ENCODE data around the gene TSPAN17.

The TSPAN17 gene

DNA sequence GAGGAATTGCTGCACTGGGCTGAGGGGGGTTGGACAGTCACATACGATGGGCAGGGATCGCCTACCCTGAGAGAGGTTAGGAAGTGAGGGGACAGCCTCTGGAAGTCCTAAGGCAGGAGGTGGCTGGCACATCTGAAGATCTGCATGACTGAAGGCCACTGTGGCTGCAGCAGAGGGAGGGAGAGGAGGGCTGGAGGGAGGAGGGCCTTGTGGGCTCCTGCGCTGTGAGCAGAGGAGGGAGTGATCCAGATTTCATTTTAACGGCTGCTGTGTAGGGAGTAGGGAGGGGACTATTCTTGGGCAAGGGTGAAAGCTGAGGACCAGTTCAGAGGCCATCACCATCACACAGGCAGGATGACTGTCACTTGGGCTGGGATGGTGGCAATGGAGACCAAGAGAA is 9.7 kb upstream of the TSPAN17 start:
- Histone ChIP-seq H3K9ac (ENCODE audit: low read length) (no peak overlapping the region), H3K27ac (ENCODE audit: low read depth, low read length) (no peak overlapping the region), H3K4me1 (ENCODE audit: control insufficient read depth, insufficient read depth, low read length) (no peaks in the 10 kb centered on the region), H3K36me3 (ENCODE audit: control insufficient read depth, insufficient read depth, low read length) (no peaks in the 10 kb centered on the region), H3K27me3 (ENCODE audit: control insufficient read depth, insufficient read depth, low read length) (no peaks in the 10 kb centered on the region), H3K4me3 (ENCODE audit: low read length) (no peak overlapping the region)

DNA sequence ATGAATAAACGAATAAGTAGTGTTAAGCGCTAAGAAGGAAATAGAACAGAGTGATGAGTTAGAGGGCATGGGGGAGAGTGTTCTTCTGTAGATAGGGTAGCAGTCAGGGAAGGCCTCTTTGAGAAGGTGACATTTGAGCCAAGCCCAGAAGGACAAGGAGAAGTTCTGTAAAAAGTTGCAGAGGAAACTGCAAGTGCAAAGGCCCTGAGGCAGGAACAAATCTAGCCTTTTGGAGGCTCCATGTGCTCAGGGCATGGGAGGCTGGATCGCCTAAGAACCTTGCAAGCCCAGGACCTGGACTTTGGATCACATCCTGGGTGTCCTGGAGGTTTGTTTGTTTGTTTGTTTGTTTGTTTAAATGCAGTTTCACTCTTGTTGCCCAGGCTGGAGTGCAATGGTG is 8.8 kb upstream of the TSPAN17 start:
- H3K27ac ChIP-seq (ENCODE audit: low read depth, low read length), result no peak overlapping the region
- H3K4me1 ChIP-seq (ENCODE audit: control insufficient read depth, insufficient read depth, low read length), result no peaks in the 10 kb centered on the region
- no peaks in the 10 kb centered on the region for H3K36me3 ChIP-seq (ENCODE audit: control insufficient read depth, insufficient read depth, low read length)

DNA sequence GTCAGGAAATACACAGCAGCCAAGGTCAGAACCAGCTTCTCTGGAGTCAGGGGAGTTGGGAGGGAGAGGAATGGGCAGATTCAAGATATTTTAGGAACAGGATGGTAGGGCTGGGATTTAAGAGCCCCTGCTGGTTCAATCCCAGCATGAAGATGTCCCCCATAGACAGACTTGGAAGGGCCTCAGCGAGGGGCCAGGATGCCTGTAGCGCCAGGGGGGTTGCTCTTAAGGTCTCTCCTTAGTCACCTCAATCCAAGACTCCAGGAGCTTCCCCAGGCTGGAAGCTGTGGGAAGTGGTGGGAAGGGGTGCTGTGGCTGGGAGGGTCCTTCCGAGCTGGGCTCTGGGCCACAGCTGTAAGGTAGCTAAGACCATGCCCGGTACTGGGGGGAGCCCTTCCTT is 8.1 kb upstream of the TSPAN17 start:
- H3K4me1 ChIP-seq (ENCODE audit: control insufficient read depth, insufficient read depth, low read length), result no peaks in the 10 kb centered on the region

More for the DNA sequence above, 8.8 kb upstream of the TSPAN17 start:
- Histone ChIP-seq H3K4me3 (ENCODE audit: low read length) (no peak overlapping the region), H3K9ac (ENCODE audit: low read length) (no peak overlapping the region), H3K27me3 (ENCODE audit: control insufficient read depth, insufficient read depth, low read length) (no peaks in the 10 kb centered on the region)

DNA sequence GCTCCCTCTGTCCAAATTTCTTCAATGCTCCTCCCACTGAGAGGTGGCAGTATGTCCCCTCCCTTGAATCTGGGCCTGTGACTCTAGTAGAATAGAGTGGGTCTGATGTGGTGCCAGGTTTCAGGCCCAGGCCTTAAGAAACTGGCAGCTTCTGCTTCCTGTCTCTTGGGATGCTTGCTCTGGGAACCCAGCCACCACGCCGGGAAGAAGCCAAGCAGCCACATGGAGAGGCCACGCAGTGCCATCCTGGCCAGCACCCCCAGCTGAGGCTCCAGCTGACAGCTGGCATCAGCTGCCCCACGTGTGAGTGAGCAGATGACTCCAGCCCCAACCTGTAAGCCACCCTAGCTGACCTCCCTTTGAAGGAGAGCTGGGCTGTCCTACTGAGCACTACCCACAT is 7.3 kb upstream of the TSPAN17 start:
- H3K4me3 ChIP-seq (ENCODE audit: low read length), result no peak overlapping the region
- H3K27ac ChIP-seq (ENCODE audit: low read depth, low read length), result no peak overlapping the region
- no peak overlapping the region for H3K9ac ChIP-seq (ENCODE audit: low read length)
- H3K4me1 ChIP-seq (ENCODE audit: control insufficient read depth, insufficient read depth, low read length), result no peaks in the 10 kb centered on the region
- H3K27me3 ChIP-seq (ENCODE audit: control insufficient read depth, insufficient read depth, low read length), result no peaks in the 10 kb centered on the region
- H3K36me3 ChIP-seq (ENCODE audit: control insufficient read depth, insufficient read depth, low read length), result no peaks in the 10 kb centered on the region

More for the DNA sequence above, 8.1 kb upstream of the TSPAN17 start:
- H3K4me3 ChIP-seq (ENCODE audit: low read length), result no peak overlapping the region
- H3K36me3 ChIP-seq (ENCODE audit: control insufficient read depth, insufficient read depth, low read length), result no peaks in the 10 kb centered on the region
- H3K27me3 ChIP-seq (ENCODE audit: control insufficient read depth, insufficient read depth, low read length), result no peaks in the 10 kb centered on the region
- no peak overlapping the region for H3K27ac ChIP-seq (ENCODE audit: low read depth, low read length)
- H3K9ac ChIP-seq (ENCODE audit: low read length), result no peak overlapping the region

DNA sequence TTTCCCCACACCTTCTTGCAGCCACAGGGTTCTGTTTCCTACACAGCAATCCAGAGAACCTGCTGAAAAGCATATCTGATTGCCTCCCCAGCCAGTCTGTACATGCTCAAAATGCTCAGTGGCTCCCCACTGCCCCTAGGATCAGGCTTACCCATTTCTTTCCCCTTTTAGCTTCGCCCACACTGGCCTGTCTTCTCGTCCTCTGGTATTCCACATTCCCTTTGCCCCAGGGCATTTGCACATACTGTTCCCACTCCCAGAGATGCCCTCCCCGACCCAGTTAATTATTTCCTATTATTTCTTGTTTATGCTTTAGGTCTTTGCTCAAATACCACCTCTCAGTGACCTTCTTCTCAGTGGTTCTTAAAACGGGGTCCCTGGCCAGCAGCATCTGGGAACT is 6.7 kb upstream of the TSPAN17 start:
- Histone ChIP-seq H3K36me3 (ENCODE audit: control insufficient read depth, insufficient read depth, low read length) (no peaks in the 10 kb centered on the region), H3K27ac (ENCODE audit: low read depth, low read length) (no peak overlapping the region), H3K27me3 (ENCODE audit: control insufficient read depth, insufficient read depth, low read length) (no peaks in the 10 kb centered on the region), H3K4me3 (ENCODE audit: low read length) (no peak overlapping the region), H3K4me1 (ENCODE audit: control insufficient read depth, insufficient read depth, low read length) (no peaks in the 10 kb centered on the region), H3K9ac (ENCODE audit: low read length) (no peak overlapping the region)

DNA sequence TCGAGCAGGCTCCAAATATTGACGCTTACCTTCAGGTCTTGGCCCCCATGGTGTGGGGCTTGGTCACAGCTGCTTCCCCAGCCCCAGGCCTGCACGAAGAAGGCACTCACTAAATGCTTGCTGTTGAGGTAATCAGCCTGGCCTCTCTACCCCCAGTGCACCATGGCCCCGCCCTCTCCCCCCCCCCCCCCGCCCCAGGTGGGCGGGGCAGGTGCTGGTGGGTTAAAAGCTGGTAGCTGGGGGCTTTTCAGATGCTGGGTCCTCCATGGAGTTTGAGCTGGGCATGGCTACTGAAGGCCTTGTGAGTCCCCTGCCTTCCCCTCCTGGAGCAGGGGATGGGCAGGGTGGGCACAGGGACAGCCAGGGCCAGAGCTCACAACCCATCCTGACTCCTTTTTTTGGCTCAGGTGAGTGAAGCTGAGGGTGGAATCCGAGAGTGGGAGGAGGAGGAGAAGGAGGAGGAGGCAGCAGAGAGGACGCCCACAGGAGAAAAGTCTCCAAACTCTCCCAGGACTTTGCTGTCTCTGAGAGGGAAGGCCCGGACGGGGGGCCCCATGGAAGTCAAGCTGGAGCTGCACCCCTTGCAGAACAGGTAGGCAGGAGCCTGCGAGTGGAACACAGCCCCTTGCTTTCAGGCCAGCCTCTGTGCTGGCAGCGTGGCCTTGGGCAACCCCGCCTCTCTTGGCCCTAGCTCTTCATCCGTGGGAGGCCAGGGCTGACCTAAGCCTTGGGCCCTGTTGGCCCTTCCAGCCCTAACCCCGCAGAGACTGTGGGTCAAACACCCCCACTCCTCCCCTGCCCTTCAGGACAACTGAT is 4.4 kb upstream of the TSPAN17 start:
- H3K9ac ChIP-seq (ENCODE audit: low read length), result no peak overlapping the region
- no peaks in the 10 kb centered on the region for H3K36me3 ChIP-seq (ENCODE audit: control insufficient read depth, insufficient read depth, low read length)
- H3K27me3 ChIP-seq (ENCODE audit: control insufficient read depth, insufficient read depth, low read length), result no peaks in the 10 kb centered on the region
- H3K4me3 ChIP-seq (ENCODE audit: low read length), result no peak overlapping the region
- peaks cover under 1% of the 10 kb centered on the region for H3K4me1 ChIP-seq (ENCODE audit: control insufficient read depth, insufficient read depth, low read length)
- no peak overlapping the region for H3K27ac ChIP-seq (ENCODE audit: low read depth, low read length)

DNA sequence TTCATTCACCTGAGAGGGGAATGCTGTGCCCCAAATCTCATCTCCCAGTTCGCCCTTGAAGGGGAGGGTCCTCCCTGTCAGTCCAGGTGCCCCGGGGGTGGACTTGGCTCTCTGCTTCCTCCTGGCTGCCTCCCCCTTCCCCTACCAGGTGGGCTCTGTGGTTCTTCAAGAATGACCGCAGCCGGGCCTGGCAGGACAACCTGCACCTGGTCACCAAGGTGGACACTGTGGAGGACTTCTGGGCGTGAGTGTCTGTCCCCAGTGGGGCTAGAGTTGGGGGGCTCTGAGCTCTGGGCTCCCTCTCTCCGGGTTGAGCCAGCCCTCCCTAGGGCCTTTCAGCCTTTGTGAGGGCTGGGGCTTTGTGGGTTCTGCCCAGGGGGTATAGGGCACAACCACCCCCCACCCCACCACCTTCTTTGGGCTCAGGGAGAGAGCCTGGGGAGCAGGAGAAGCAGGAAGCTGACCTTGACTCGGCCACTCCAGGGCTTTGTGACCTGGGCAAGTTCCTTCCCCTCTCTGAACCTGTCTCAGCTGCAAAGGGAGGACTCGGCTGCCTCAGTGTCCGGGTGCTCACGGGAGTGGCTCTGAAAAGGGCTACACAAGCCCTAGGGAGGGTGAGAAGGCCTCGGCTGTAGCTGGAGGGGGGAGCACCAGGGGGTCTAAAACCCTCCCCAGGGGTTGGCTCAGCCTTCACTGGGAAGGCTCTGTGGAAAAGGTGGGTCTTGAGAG is 3.6 kb upstream of the TSPAN17 start:
- Histone ChIP-seq H3K27ac (ENCODE audit: low read depth, low read length) (no peak overlapping the region), H3K36me3 (ENCODE audit: control insufficient read depth, insufficient read depth, low read length) (no peaks in the 10 kb centered on the region), H3K9ac (ENCODE audit: low read length) (no peak overlapping the region), H3K4me3 (ENCODE audit: low read length) (no peak overlapping the region), H3K4me1 (ENCODE audit: control insufficient read depth, insufficient read depth, low read length) (peaks cover 6% of the 10 kb centered on the region), H3K27me3 (ENCODE audit: control insufficient read depth, insufficient read depth, low read length) (no peaks in the 10 kb centered on the region)

DNA sequence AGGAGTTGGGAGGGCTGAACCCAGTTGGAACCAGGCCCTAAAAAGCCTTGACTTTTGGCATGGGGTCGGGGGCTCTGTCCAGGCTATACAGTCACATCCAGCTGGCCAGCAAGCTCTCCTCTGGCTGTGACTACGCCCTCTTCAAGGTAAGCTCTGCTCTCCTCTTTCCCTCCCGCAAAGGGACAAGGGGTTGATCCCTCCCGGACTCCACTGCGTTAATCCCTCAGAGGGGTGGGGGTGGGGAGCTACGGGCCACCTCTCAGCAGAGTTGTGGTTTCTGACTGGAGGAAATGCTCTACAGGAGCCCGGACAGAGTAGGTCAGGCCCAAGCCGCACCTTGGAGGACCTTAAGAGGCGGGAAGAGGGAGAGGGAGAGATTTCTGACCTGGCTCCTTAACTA is 3.0 kb upstream of the TSPAN17 start:
- Histone ChIP-seq H3K4me1 (ENCODE audit: control insufficient read depth, insufficient read depth, low read length) (peaks cover 6% of the 10 kb centered on the region), H3K36me3 (ENCODE audit: control insufficient read depth, insufficient read depth, low read length) (no peaks in the 10 kb centered on the region), H3K27ac (ENCODE audit: low read depth, low read length) (no peak overlapping the region), H3K27me3 (ENCODE audit: control insufficient read depth, insufficient read depth, low read length) (no peaks in the 10 kb centered on the region), H3K9ac (ENCODE audit: low read length) (no peak overlapping the region), H3K4me3 (ENCODE audit: low read length) (no peak overlapping the region)

DNA sequence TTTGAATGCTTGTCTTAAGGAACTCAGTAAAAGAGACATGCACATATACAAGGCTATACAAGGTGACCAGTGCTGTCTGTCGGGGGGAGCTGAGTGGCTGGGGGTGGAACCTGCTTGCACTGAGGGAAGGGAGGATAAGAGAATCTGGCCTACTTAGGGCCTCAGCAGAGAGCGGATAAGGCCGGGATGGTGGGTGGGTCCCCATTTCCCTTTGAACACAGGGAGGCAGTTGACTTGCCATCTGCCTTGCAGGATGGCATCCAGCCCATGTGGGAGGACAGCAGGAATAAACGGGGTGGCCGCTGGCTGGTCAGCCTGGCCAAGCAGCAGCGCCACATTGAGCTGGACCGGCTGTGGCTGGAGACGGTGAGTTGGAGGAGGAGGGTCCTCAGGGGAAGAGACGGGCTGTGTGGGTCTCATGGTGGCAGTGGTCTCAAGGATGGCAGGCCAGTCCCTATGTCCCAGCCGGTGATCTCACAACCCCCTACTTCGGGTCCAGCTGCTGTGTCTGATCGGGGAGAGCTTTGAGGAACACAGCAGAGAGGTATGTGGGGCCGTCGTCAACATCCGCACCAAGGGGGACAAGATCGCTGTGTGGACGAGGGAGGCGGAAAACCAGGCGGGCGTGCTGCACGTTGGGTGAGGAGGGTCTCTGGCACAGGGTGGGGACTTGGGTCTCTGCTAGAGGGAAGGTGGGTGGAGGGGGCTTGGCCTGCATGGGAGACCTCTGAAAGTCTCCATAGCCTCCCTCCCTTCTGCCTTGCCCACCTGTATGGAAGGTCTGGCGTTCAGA is 2.2 kb upstream of the TSPAN17 start:
- no peak overlapping the region for H3K9ac ChIP-seq (ENCODE audit: low read length)
- H3K4me1 ChIP-seq (ENCODE audit: control insufficient read depth, insufficient read depth, low read length), result peaks cover 6% of the 10 kb centered on the region
- no peaks in the 10 kb centered on the region for H3K36me3 ChIP-seq (ENCODE audit: control insufficient read depth, insufficient read depth, low read length)
- no peak overlapping the region for H3K4me3 ChIP-seq (ENCODE audit: low read length)
- no peak overlapping the region for H3K27ac ChIP-seq (ENCODE audit: low read depth, low read length)
- H3K27me3 ChIP-seq (ENCODE audit: control insufficient read depth, insufficient read depth, low read length), result no peaks in the 10 kb centered on the region

DNA sequence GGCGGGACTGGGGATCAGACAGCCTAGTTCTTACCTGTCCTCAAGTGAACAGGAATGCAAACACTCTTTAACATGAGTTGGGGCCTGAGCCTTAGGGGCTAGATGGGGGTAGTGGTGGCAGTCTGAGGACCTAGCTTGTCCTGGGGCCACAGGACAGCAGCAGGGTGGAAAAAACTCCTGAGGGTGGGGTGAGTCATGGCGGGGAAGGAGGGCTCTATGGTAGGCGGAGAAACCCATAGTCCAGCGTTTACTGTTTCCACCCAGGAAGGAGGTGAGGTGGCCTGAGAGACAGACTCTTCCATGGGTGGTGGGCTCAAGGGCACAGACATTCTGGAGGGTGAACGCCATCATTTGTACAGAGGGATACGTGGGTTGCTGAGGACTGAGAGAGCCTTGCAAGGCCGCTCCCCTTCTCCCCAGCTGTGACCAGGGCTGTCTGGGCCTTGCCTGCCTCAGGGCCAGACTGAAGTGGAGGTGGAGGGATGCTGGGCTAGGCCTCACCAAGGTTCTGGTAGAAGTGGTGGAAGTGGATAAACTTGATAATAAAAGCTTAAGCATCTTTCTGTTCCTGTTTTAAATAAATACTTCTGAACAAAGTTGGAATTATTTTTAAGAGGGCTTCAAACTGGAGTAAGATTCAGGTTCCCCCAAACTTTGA is 1.1 kb upstream of the TSPAN17 start:
- H3K36me3 ChIP-seq (ENCODE audit: control insufficient read depth, insufficient read depth, low read length), result no peaks in the 10 kb centered on the region
- no peaks in the 10 kb centered on the region for H3K27me3 ChIP-seq (ENCODE audit: control insufficient read depth, insufficient read depth, low read length)
- peaks cover 6% of the 10 kb centered on the region for H3K4me1 ChIP-seq (ENCODE audit: control insufficient read depth, insufficient read depth, low read length)
- H3K4me3 ChIP-seq (ENCODE audit: low read length), result peak overlapping the region; percentile 77
- no peak overlapping the region for H3K27ac ChIP-seq (ENCODE audit: low read depth, low read length)
- no peak overlapping the region for H3K9ac ChIP-seq (ENCODE audit: low read length)

DNA sequence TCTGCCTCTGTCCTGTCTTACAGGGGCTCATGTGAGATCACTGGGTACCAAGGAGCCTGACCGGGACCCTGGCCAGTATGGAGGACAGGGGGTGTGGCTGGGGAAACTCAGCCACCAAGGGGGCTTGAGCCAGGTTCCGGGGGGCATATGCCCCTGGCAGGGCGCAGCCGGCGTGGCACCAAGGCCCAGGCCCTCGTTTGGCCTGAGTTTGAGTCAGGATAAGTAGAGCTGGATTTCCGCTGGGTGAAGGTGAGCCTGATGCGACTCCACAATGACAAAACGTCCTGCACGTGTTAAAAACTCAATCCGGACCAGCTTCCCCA is 616 bp upstream of the TSPAN17 start:
- peaks cover 6% of the 10 kb centered on the region for H3K4me1 ChIP-seq (ENCODE audit: control insufficient read depth, insufficient read depth, low read length)
- no peaks in the 10 kb centered on the region for H3K27me3 ChIP-seq (ENCODE audit: control insufficient read depth, insufficient read depth, low read length)
- no peaks in the 10 kb centered on the region for H3K36me3 ChIP-seq (ENCODE audit: control insufficient read depth, insufficient read depth, low read length)
- H3K9ac ChIP-seq (ENCODE audit: low read length), result peak overlapping the region; percentile 7
- peak overlapping the region; percentile 77 for H3K27ac ChIP-seq (ENCODE audit: low read depth, low read length)
- H3K4me3 ChIP-seq (ENCODE audit: low read length), result peak overlapping the region; percentile 77

DNA sequence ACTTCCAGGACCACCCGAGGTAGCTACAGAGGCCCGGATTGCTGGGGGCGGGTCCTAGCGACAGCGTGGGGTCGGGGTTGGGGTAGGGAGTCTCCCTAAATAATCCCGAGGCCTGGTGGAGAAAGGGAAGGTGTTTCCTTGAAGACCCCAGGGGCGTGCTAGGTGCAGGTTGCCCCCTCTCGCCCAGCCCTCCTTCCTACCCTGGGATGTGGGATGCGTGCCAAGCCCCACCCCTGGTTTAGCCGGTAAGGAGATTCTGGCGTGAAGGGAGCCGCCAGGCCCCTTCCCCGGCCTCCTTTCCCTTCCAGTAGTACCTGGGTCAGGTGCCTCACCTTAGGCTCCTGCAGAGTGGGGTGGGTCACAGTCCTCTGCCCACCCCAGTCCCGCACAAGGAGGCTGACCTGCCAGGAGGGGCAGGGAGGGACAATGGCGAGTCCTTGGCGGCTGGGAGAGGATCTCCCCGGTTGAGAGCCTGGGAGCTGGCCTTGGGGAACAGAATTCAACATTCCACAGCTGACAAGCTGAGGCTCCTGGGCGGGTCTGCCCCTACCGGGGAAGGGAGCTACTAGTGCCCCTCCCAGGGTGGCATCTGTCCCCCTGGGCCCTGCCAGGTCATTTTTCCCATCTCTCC is 674 bp downstream of the TSPAN17 start:
- Histone ChIP-seq H3K9ac (ENCODE audit: low read length) (peak overlapping the region; percentile 68), H3K4me1 (ENCODE audit: control insufficient read depth, insufficient read depth, low read length) (peaks cover 6% of the 10 kb centered on the region), H3K4me3 (ENCODE audit: low read length) (peak overlapping the region; percentile 85), H3K27me3 (ENCODE audit: control insufficient read depth, insufficient read depth, low read length) (no peaks in the 10 kb centered on the region), H3K27ac (ENCODE audit: low read depth, low read length) (peak overlapping the region; percentile 64), H3K36me3 (ENCODE audit: control insufficient read depth, insufficient read depth, low read length) (peaks cover under 1% of the 10 kb centered on the region)
